Peyer's patch (tissue), 4 donors: Measurements from ENCODE around the gene SOX6. TPM values are rescaled to one million over a fixed set of nuclear protein-coding genes. Genes with fewer than 3 reads are reported as not detected.

Source experiments
- DNase-seq, 3 donors: peaks; one replicate each; pipeline ENCODE4 v3.0.0-alpha.2; 2017 to 2019
- H3K27ac ChIP-seq, 4 donors: fragments of 200-600 bp; sonication (generic); one replicate each; pipeline ENCODE4 v1.5.1; 2016 to 2019
- H3K27me3 ChIP-seq, 2 donors: fragments of 200-600 bp; sonication (generic); one replicate each; pipeline ENCODE4 v1.5.1; 2019
- H3K36me3 ChIP-seq, 3 donors: fragments of 200-600 bp; sonication (generic); one replicate each; pipeline ENCODE4 v1.5.1; 2016 to 2019
- H3K4me1 ChIP-seq, 4 donors: fragments of 200-600 bp; sonication (generic); one replicate each; pipeline ENCODE4 v1.5.1; 2016 to 2019
- H3K4me3 ChIP-seq, 4 donors: fragments of 200-600 bp; sonication (generic); 1 replicate in 3 of 4; 2 replicates in 1 of 4; pipeline ENCODE4 v1.5.1; 2016 to 2019; ENCODE audit warnings: mild to moderate bottlenecking in 1 of 4
- H3K9me3 ChIP-seq, 4 donors: fragments of 200-600 bp; sonication (generic); one replicate each; pipeline ENCODE4 v1.5.1; 2016 to 2019; ENCODE audit warnings: mild to moderate bottlenecking in 1 of 4
- CTCF ChIP-seq, 6 experiments: fragments of 450-650 bp in 4 of 6; fragments of 200-600 bp in 2 of 6; sonication (generic) in 1 of 6; IDR thresholded peaks; one replicate each; pipeline ENCODE4 v1.5.1; 2017 to 2019; ENCODE audit warnings: antibody characterized with exemption in 6 of 6, mild to moderate bottlenecking in 3 of 6, moderate library complexity in 1 of 6
- POLR2A ChIP-seq, 2 donors: fragments of 450-650 bp; IDR thresholded peaks; one replicate each; pipeline ENCODE4 v1.5.1; 2017; ENCODE audit warnings: antibody characterized with exemption in 2 of 2, mild to moderate bottlenecking in 2 of 2, moderate library complexity in 2 of 2
- total RNA-seq, 4 donors: library from RNA; depleted of rRNA; stranded (reverse); fragments of >200 nt; gene quantifications; one replicate each; pipeline ENCODE4 v1.1.0, GENCODE V29; 2016

Gene SOX6
- total RNA-seq, 4 donors from 2014 or later = 144 to 205 (median 161) TPM

GRCh38 chr11:16136792-16137390, 219.5 kb downstream of the SOX6 start:
- no peak overlapping the region for H3K4me3 ChIP-seq
- DNase-seq = no peak
- no peaks in the 10 kb centered on the region for H3K36me3 ChIP-seq
- H3K4me1 ChIP-seq = no peaks in the 10 kb centered on the region
- no peak overlapping the region for H3K27ac ChIP-seq
- no peak for TF ChIP-seq POLR2A (IDR thresholded peaks at IDR 0.05)
- no peak for TF ChIP-seq CTCF (IDR thresholded peaks at IDR 0.05)
- no peaks in the 10 kb centered on the region for H3K9me3 ChIP-seq
- no peaks in the 10 kb centered on the region for H3K27me3 ChIP-seq

- Histone ChIP-seq H3K4me1 (no peaks in the 10 kb centered on the region), H3K36me3 (no peaks in the 10 kb centered on the region), H3K4me3 (no peak overlapping the region), H3K27me3 (no peaks in the 10 kb centered on the region), H3K9me3 (no peaks in the 10 kb centered on the region), H3K27ac (no peak overlapping the region)
- TF ChIP-seq CTCF (IDR thresholded peaks at IDR 0.05) (no peak), POLR2A (IDR thresholded peaks at IDR 0.05) (no peak)
- DNase-seq = no peak
Measured at GRCh38 chr11:16133867-16134266, 222.5 kb downstream of the SOX6 start.

GRCh38 chr11:16127732-16128131, 228.6 kb downstream of the SOX6 start:
- H3K4me3 ChIP-seq = no peak overlapping the region
- H3K27me3 ChIP-seq = no peaks in the 10 kb centered on the region
- no peaks in the 10 kb centered on the region for H3K4me1 ChIP-seq
- no peaks in the 10 kb centered on the region for H3K9me3 ChIP-seq
- H3K27ac ChIP-seq = no peak overlapping the region
- H3K36me3 ChIP-seq = no peaks in the 10 kb centered on the region
- no peak for DNase-seq
- TF ChIP-seq CTCF (IDR thresholded peaks at IDR 0.05) = no peak
- no peak for TF ChIP-seq POLR2A (IDR thresholded peaks at IDR 0.05)

- no peak overlapping the region for H3K27ac ChIP-seq
- H3K9me3 ChIP-seq = no peaks in the 10 kb centered on the region
- no peak overlapping the region for H3K4me3 ChIP-seq
- no peaks in the 10 kb centered on the region for H3K4me1 ChIP-seq
- H3K27me3 ChIP-seq = no peaks in the 10 kb centered on the region
- no peaks in the 10 kb centered on the region for H3K36me3 ChIP-seq
- TF ChIP-seq POLR2A (IDR thresholded peaks at IDR 0.05) (no peak), CTCF (IDR thresholded peaks at IDR 0.05) (no peak)
- DNase-seq = no peak
Measured at GRCh38 chr11:16126362-16126761, 230.0 kb downstream of the SOX6 start.

- DNase-seq = no peak
- Histone ChIP-seq H3K9me3 (no peaks in the 10 kb centered on the region), H3K36me3 (no peaks in the 10 kb centered on the region), H3K4me3 (no peak overlapping the region), H3K4me1 (no peaks in the 10 kb centered on the region), H3K27me3 (no peaks in the 10 kb centered on the region), H3K27ac (no peak overlapping the region)
- TF ChIP-seq POLR2A (IDR thresholded peaks at IDR 0.05) (no peak), CTCF (IDR thresholded peaks at IDR 0.05) (no peak)
Measured at GRCh38 chr11:16125796-16126195, 230.6 kb downstream of the SOX6 start.

- no peak for DNase-seq
- no peak for TF ChIP-seq CTCF (IDR thresholded peaks at IDR 0.05)
- TF ChIP-seq POLR2A (IDR thresholded peaks at IDR 0.05) = no peak
- H3K36me3 ChIP-seq = no peaks in the 10 kb centered on the region
- no peaks in the 10 kb centered on the region for H3K27me3 ChIP-seq
- H3K9me3 ChIP-seq = no peaks in the 10 kb centered on the region
- no peaks in the 10 kb centered on the region for H3K4me1 ChIP-seq
- no peak overlapping the region for H3K4me3 ChIP-seq
- H3K27ac ChIP-seq = no peak overlapping the region
Measured at GRCh38 chr11:16124390-16124789, 232.0 kb downstream of the SOX6 start.
